Glomerular visceral epithelial cell (primary cell): ENCODE measurements around the gene GUCY1B1.
"Not testable (repeated sequence)": the region's sequence is repeated elsewhere in the genome, so short reads cannot be mapped to it uniquely, and the experiment has no call there.

Source experiments
- DNase-seq: peaks from one replicate; pipeline ENCODE4 v3.0.0-alpha.2; 2016; ENCODE audit errors: extremely low spot score

Gene GUCY1B1

DNA sequence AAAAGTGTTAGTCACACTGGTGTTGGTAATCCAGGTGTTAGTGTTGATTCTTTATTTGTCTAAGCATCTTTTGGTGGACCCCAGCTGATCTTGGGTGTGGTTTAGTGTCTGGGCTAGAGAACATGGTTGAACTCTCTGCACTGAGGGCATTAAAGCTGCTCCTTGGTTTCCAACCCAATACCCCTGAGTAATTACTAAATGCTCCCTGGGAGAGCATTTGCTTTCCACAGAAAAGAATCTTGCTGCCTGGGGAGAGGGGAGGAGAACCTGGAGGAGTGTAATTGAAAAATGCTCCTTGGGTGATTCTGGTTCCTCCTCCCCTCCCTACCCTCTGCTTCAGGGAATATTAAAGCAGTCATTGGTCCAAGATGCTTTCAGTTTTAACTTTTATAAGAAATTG, 3.1 kb downstream of the GUCY1B1 start:
- DNase-seq: peak; percentile 51

GRCh38 chr4:155762334-155762733, 3.5 kb downstream of the GUCY1B1 start:
- no peak for DNase-seq

GRCh38 chr4:155763551-155763950, 4.7 kb downstream of the GUCY1B1 start:
- DNase-seq: no peak

- DNase-seq: no peak
Measured at GRCh38 chr4:155765149-155765548, 6.3 kb downstream of the GUCY1B1 start.

DNA sequence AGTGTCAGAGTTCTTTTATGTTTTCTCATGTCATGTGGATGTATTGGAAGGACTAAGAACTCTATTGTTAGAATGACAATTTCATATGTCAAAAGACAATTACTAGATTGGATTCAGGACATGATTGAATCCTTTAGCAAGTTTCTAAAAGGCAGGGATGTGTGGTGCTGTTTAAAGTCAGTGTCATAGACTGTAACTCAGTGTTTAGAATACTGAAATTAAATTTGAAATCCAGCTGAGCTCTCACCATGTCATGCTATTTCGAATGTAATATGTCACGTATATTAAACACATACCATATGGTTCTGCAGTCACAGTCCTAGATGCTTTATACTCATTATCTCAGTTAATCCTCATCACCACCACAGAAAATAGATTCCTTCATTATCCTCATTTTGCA, 7.8 kb downstream of the GUCY1B1 start:
- no peak for DNase-seq

- no peak for DNase-seq
Measured at GRCh38 chr4:155768370-155768769, 9.5 kb downstream of the GUCY1B1 start.

DNA sequence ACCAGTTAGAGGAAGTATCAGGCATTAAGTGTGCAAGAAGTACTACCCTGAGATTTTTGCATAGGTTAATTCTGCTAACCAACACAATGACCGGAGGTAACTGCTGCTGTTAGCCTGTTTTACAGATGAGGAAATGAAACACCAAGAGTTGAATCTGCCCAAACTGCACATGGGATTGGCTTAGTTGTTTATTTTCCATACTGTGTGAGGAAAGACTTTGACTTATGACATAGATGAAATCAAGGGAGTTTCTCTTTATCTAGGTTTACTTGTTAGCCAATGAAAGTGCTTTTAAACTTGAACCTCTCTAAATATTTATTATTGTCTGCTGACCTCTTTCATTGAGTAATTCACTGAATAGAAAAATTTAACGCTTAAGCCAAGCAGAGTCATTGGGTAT, 10.3 kb downstream of the GUCY1B1 start:
- DNase-seq: no peak

- no peak for DNase-seq
Measured at GRCh38 chr4:155772459-155773195, 13.8 kb downstream of the GUCY1B1 start.

DNA sequence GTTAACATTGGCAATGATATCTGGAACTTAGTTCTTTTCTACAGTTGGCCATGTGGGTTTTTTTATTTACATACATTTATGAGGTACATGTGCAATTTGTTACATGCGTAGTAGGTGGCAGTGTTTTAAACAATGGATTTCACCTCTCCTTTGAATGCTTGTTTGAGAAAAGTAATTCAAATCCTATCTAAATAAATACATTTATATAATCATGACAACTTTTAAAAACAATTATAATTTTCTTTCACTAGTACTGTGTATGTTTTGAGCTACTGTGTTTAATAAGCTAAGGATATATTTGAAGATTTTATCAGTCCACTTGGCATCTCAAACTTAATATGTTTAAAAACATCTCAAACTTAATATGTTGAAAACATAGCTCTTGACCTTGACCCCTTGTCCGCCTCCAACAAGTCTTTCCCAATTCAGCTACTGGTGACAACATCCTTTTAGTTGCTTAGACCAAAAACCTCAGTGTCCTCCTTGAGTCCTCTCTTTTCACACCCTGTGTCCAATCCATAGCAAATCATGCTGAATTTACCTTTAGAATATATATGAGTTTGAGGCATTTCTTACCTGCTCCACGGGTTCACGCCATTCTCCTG, 14.5 kb downstream of the GUCY1B1 start:
- DNase-seq: no peak

DNA sequence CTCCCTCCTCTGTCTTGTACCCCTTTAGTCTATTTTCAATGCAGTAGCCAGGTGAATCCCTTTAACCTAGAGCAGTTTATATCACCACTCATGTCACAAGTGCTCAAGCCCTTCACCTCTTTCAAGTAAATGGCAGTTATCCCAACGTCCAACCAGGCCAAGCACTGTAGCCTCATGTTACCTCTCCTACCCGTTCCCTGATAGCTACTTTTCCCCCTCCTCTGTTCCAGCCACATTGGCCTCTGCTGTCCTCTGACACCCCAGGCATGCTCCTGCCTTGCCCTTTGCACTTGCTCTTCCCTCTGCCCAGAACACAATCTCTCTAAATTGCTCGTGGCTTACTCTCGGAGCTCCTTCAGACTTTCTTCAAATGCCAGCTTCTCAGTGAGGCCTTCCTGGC, 15.2 kb downstream of the GUCY1B1 start:
- no peak for DNase-seq

GRCh38 chr4:155777971-155778735, 19.3 kb downstream of the GUCY1B1 start:
- DNase-seq: no peak

- DNase-seq: peak; percentile 13
Measured at GRCh38 chr4:155780775-155781174, 22.0 kb downstream of the GUCY1B1 start.

DNA sequence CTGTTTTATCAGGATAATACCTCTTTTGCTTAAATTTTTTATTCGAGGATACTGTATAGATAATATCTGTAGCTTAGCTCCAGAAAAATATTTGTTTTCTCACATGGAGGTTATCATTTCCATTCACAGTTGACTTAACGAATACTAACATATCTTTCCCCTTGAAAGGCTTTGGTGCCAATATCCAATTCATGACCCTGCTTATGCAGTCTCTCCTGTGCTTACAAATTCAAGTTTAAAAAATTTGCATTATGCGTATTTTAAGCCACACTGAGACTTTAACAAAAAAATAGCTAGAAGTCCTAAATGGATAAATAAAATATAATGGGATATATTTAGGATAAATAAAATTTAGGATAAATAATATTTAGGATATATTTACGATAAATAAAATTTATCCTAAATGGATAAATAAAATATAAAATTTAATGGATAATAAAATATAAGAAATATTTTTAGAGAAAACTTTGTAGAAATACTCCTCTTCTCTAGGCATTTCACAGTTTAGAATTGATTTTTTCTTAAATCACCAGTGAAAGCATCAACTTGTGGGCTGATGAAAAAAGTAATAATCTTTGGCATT, 22.5 kb downstream of the GUCY1B1 start:
- DNase-seq: no peak

GRCh38 chr4:155784637-155785036, 25.8 kb downstream of the GUCY1B1 start:
- no peak for DNase-seq

GRCh38 chr4:155785828-155786227, 27.0 kb downstream of the GUCY1B1 start:
- no peak for DNase-seq

DNA sequence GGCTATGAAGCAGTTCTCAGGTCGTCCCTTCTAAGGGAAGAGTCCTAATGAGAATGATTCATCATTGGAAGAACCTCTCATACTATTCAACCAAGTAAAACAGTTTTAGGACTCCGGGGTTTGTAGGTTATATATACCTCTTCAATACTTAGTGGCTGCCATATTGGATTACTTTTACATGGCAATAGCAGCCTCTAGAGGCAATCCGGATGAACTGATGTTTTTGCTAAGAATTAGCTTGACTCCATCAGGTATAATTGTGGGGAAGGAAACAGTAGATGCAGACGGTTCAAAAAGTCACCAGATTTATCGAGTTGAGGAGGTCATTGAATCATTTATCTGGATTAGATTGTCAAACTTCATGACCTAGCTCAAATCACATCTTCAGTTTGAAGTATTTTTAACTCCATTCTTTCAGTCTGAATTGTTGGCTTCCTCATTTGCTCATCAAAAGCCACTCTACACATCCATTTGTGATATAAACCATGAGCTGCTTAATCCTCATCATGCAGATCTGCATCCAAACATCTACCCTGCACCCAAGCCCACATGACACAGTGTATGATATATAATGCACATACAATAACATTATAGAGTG, 28.4 kb downstream of the GUCY1B1 start:
- DNase-seq: peak; percentile 69

DNA sequence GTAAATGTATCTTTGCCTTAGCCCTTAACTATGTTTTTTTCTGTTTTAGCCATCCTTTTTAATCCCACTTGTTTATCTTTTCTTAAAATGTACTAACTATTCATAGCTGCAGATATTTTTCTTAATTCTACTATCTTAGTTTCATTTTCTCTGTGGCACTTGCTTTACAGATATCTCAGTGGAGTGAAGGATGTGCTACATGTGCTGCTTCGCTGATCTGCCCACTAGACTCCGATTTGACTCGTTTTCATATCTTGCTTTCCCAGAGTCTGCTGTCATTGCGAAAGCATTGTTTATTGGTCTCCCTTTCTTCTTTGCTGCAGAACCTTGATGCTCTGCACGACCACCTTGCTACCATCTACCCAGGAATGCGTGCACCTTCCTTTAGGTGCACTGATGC, 30.6 kb downstream of the GUCY1B1 start:
- DNase-seq: no peak

DNA sequence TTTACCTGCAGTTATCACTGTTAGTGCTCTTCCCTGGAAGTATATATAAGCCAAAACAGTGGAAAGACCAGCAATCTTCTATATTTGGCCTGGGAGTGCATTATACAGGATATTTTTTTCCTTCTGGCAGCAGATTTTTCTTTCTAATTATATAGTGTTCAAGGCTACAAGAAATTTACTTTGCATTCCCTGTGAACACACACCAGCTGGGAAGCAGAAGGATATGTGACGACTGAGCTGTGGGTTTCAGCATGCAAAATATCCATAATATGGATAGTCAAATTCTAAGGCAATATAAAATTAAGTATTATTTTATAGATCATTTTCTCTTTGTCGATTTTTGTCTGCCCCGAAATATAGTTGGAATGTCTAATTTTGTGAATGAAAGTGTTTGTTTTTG, 31.2 kb downstream of the GUCY1B1 start:
- no peak for DNase-seq

DNA sequence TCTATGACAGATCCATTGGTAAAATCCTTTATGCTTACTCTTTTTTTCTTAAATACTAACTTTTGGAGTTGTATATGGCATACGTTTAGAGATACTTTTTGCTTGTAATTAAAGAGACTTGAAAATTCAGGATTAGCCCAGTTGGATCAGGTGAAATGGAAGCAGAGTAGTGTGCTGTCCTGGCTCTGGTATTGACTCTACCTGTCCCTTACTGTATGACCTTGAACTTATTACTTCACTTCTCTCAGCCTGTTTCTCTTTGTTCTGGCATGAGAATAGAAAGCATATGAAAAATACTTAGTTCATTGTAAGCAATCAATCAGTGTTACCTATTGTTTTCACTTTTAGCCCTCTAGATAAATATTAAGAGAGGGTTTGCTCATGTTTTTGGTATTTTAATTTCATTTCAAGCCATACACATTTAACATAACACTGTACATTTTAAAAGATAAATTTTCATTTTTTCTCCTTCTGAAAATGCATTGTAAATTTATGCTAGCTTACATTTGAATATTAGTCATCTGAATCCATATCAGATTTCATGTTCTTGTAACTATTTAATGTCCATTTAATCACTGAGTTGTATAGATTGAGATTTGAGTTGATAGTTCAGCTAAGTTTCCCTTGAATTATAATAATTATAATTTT, 35.9 kb downstream of the GUCY1B1 start:
- no peak for DNase-seq

DNA sequence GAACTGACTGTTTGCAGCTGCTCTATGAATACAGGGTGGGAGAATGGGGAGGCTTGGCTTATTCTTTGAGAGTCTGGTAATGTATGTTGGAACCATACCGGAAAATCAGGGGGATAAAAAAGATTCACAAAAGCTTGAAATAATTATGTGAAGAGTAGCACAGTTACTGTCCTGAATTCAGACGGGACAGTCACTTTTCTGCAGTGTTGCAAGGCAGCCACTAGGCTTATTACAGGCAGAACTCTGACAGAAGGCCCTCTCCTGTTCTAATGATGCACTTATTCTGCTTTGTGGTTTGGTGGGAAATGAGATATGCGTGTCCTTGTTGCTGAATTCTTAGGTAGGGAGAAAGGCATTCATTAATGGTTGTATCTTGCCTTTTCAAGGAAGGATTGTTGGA, 37.2 kb downstream of the GUCY1B1 start:
- peak; percentile 55 for DNase-seq

- not testable (repeated sequence) for DNase-seq
Measured at GRCh38 chr4:155797581-155797980, 38.8 kb downstream of the GUCY1B1 start.
